Ovary (tissue), 9 donors: ENCODE results near the gene TMEM9. TPM values are rescaled to one million over a fixed set of nuclear protein-coding genes. Genes with fewer than 3 reads are reported as not detected.

Experiments
- DNase-seq, 5 donors: peaks; one replicate each; pipeline ENCODE4 v3.0.0-alpha.2; 2019 to 2020
- H3K27ac ChIP-seq, 2 donors: fragments of 200-600 bp; one replicate each; pipeline versions ENCODE4 v1.5.1 to v1.8.0; 2019 to 2022
- H3K27me3 ChIP-seq: fragments of 200-600 bp; one replicate; pipeline ENCODE4 v1.8.0; 2022
- H3K36me3 ChIP-seq: fragments of 200-600 bp; sonication (generic); one replicate; pipeline ENCODE4 v1.5.1; 2019
- H3K4me1 ChIP-seq: one replicate; pipeline ENCODE4 v1.8.1; 2013; ENCODE audit warnings: mild to moderate bottlenecking, moderate library complexity; ENCODE audit not compliant: insufficient read depth
- H3K4me3 ChIP-seq: fragments of 200-600 bp; sonication (generic); one replicate; pipeline ENCODE4 v1.5.1; 2017
- H3K9me3 ChIP-seq, 2 donors: fragments of 200-600 bp in 1 of 2; sonication (generic) in 1 of 2; one replicate each; pipeline versions ENCODE4 v1.5.1 to v1.8.1; 2013 to 2019; ENCODE audit warnings: mild to moderate bottlenecking in 1 of 2, moderate library complexity in 1 of 2
- CTCF ChIP-seq, 3 donors: fragments of 450-650 bp in 2 of 3; fragments of 200-600 bp in 1 of 3; IDR thresholded peaks; one replicate each; pipeline versions ENCODE4 v1.5.1 to v1.8.0; 2016 to 2022; ENCODE audit warnings: antibody characterized with exemption in 3 of 3, mild to moderate bottlenecking in 1 of 3
- EP300 ChIP-seq: sonication (generic); formaldehyde crosslinking; IDR thresholded peaks from one replicate; pipeline ENCODE4 v1.6.1; 2017; ENCODE audit warnings: antibody characterized with exemption
- POLR2A ChIP-seq: fragments of 450-650 bp; IDR thresholded peaks from one replicate; pipeline ENCODE4 v1.6.1; 2017; ENCODE audit warnings: antibody characterized with exemption, mild to moderate bottlenecking, moderate library complexity
- WGBS, 3 donors: extraction: QIAGEN DNeasy Blood & Tissue Kit in 1 of 3; methylation state at CpG; one replicate each; pipeline versions ENCODE4 v1.1.5 to v1.1.7; 2013 to 2017; 5-methylcytosine and 5-hydroxymethylcytosine counted together
- intact Hi-C, 4 donors: fragments of 100-400 bp; cut with DNase I; formaldehyde crosslinking; loops; one replicate each; pipeline versions ENCODE4 v1.11.0 to v1.15.1; 2022 to 2023
- polyA plus RNA-seq, 2 donors: library from polyadenylated mRNA; stranded (reverse); fragments of 200-250 nt in 1 of 2; fragments of 350-450 nt in 1 of 2; fragmentation: Illumina TruSeq in 1 of 2; extraction: RNeasy Lipid Tissue Mini Kit (QIAGEN cat#74804) in 1 of 2; gene quantifications; one replicate each; pipeline ENCODE4 v1.2.3, GENCODE V29; 2013 to 2014
- total RNA-seq, 7 donors: library from RNA; depleted of rRNA in 2 of 7; stranded (reverse); fragments of >200 nt in 2 of 7; fragmentation: NEBNext Ultra II Directional in 3 of 7; extraction: Animal tissue kit (Norgen Biotek cat#: 25700) in 3 of 7; gene quantifications; one replicate each; pipeline versions ENCODE4 v1.1.0 to v1.2.4, GENCODE V29; 2016 to 2023
- donor health status: DM: no; HTN: no; CAD: no; lungs with moderate emphysema.
- donor health status: DM: no; HTN: no; CAD: no.
- donor health status: Bipolar disorder and iron deficiency.
- donor health status: DM: yes; HTN: yes; CAD: no.
- donor health status: DM: no; HTN: no; CAD: no.
- donor health status: DM: yes; HTN: yes; CAD: no.

Gene TMEM9
- total and polyA plus RNA-seq, 9 donors, result 49.5 to 114 (median 88.8) TPM

GRCh38 chr1:201089596-201089995, 64.7 kb downstream of the TMEM9 start:
- intact Hi-C loops, result no loop called here
- no peak for DNase-seq
- no peaks in the 10 kb centered on the region for H3K9me3 ChIP-seq
- H3K4me3 ChIP-seq, result no peak overlapping the region
- TF ChIP-seq EP300 (no peak), POLR2A (no peak), CTCF (IDR thresholded peaks at IDR 0.05) (no peak)
- no peak overlapping the region for H3K27ac ChIP-seq
- 77 to 83% (median 82%) methylated on average over 5 of the region's 5 CpGs for WGBS, 3 donors
- no peaks in the 10 kb centered on the region for H3K4me1 ChIP-seq
- H3K27me3 ChIP-seq, result no peaks in the 10 kb centered on the region
- H3K36me3 ChIP-seq, result no peaks in the 10 kb centered on the region

GRCh38 chr1:201088901-201089525, 65.3 kb downstream of the TMEM9 start:
- TF ChIP-seq POLR2A (no peak), CTCF (IDR thresholded peaks at IDR 0.05) (no peak), EP300 (no peak)
- no peak overlapping the region for H3K27ac ChIP-seq
- no peaks in the 10 kb centered on the region for H3K27me3 ChIP-seq
- no peak overlapping the region for H3K4me3 ChIP-seq
- 93 to 95% (median 94%) methylated on average over 19 of the region's 19 CpGs for WGBS, 3 donors
- no peaks in the 10 kb centered on the region for H3K9me3 ChIP-seq
- no peaks in the 10 kb centered on the region for H3K4me1 ChIP-seq
- no peaks in the 10 kb centered on the region for H3K36me3 ChIP-seq
- DNase-seq, result no peak
- intact Hi-C loops, result no loop called here

- Histone ChIP-seq H3K36me3 (no peaks in the 10 kb centered on the region), H3K27ac (no peak overlapping the region), H3K4me3 (no peak overlapping the region), H3K4me1 (no peaks in the 10 kb centered on the region), H3K9me3 (no peaks in the 10 kb centered on the region), H3K27me3 (no peaks in the 10 kb centered on the region)
- intact Hi-C loops, result no loop called here
- TF ChIP-seq CTCF (IDR thresholded peaks at IDR 0.05) (no peak), EP300 (no peak), POLR2A (no peak)
- WGBS, 3 donors, result 67 to 81% (median 73%) methylated on average over 4 of the region's 4 CpGs
- DNase-seq, result no peak
These were observed 65.9 kb downstream of the TMEM9 start for GRCh38 chr1:201088395-201088794.

GRCh38 chr1:201085902-201086735, 68.2 kb downstream of the TMEM9 start:
- TF ChIP-seq POLR2A (no peak), CTCF (IDR thresholded peaks at IDR 0.05) (no peak), EP300 (no peak)

More at GRCh38 chr1:201085902-201086735, 68.2 kb downstream of the TMEM9 start:
- H3K4me1 ChIP-seq, result no peaks in the 10 kb centered on the region
- no peaks in the 10 kb centered on the region for H3K36me3 ChIP-seq
- WGBS, 3 donors, result 82 to 84% (median 82%) methylated on average over 12 of the region's 12 CpGs
- H3K4me3 ChIP-seq, result no peak overlapping the region
- no peaks in the 10 kb centered on the region for H3K27me3 ChIP-seq
- DNase-seq, result peak in 3 of 5 donors; percentile 16 to 54 (median 27)
- H3K9me3 ChIP-seq, result no peaks in the 10 kb centered on the region
- no peak overlapping the region for H3K27ac ChIP-seq
- intact Hi-C loops, result no loop called here

Other genes starting within 250 kb of the TMEM9 start
- 1 to 10 TPM in 4 of 7 donors, under 1 TPM in 3; 0.57 to 1.9 (median 1.0) TPM for gene KIF21B, start 130.8 kb downstream of the TMEM9 start, total RNA-seq
- under 1 TPM; 0.58 to 0.65 TPM for gene KIF21B, start 130.8 kb downstream of the TMEM9 start, polyA plus RNA-seq
- under 1 TPM in 1 of 7 donors, not detected in 6; 0.05 TPM for gene CACNA1S, start 42.0 kb downstream of the TMEM9 start, total RNA-seq
- gene CACNA1S, start 42.0 kb downstream of the TMEM9 start, polyA plus RNA-seq, result under 1 TPM; 0.01 to 0.05 TPM
- gene ASCL5, start 27.3 kb downstream of the TMEM9 start, total RNA-seq, result not detected
- gene ASCL5, start 27.3 kb downstream of the TMEM9 start, polyA plus RNA-seq, result under 1 TPM in 1 of 2 donors, not detected in 1; 0.06 TPM
- 1 to 10 TPM in 1 of 7 donors, under 1 TPM in 4, not detected in 2; 0.05 to 1.6 (median 0.23) TPM for gene IGFN1, start 36.4 kb upstream of the TMEM9 start, total RNA-seq
- under 1 TPM; 0.51 to 0.95 TPM for gene IGFN1, start 36.4 kb upstream of the TMEM9 start, polyA plus RNA-seq
- gene PKP1, start 129.0 kb upstream of the TMEM9 start, total RNA-seq, result under 1 TPM in 5 of 7 donors, not detected in 2; 0.07 to 0.48 (median 0.18) TPM
- under 1 TPM; 0.05 to 0.18 TPM for gene PKP1, start 129.0 kb upstream of the TMEM9 start, polyA plus RNA-seq
- gene TNNT2, start 223.2 kb upstream of the TMEM9 start, total RNA-seq, result 1 to 10 TPM in 2 of 7 donors, under 1 TPM in 4, not detected in 1; 0.11 to 2.8 (median 0.68) TPM
- gene TNNT2, start 223.2 kb upstream of the TMEM9 start, polyA plus RNA-seq, result 1 to 10 TPM; 1.6 to 2.3 TPM
- 1 to 10 TPM in 5 of 7 donors, not detected in 2; 1.7 to 9.8 (median 3.9) TPM for gene LAD1, start 244.8 kb upstream of the TMEM9 start, total RNA-seq
- under 1 TPM; 0.13 to 0.98 TPM for gene LAD1, start 244.8 kb upstream of the TMEM9 start, polyA plus RNA-seq